NCI-H2081 treated with DMSO at 0.1 percent for 48 hours (cell line): ENCODE measurements around the gene MTHFD2.
A peak's percentile ranks its signal among the peaks of the same experiment; 100 is the strongest.
"Not testable (repeated sequence)": the region's sequence is repeated elsewhere in the genome, so short reads cannot be mapped to it uniquely, and the experiment has no call there.

Experiments
- DNase-seq: peaks from one replicate; lab custom pipeline; 2025; lab: John Stamatoyannopoulos, UW

The MTHFD2 gene

DNA sequence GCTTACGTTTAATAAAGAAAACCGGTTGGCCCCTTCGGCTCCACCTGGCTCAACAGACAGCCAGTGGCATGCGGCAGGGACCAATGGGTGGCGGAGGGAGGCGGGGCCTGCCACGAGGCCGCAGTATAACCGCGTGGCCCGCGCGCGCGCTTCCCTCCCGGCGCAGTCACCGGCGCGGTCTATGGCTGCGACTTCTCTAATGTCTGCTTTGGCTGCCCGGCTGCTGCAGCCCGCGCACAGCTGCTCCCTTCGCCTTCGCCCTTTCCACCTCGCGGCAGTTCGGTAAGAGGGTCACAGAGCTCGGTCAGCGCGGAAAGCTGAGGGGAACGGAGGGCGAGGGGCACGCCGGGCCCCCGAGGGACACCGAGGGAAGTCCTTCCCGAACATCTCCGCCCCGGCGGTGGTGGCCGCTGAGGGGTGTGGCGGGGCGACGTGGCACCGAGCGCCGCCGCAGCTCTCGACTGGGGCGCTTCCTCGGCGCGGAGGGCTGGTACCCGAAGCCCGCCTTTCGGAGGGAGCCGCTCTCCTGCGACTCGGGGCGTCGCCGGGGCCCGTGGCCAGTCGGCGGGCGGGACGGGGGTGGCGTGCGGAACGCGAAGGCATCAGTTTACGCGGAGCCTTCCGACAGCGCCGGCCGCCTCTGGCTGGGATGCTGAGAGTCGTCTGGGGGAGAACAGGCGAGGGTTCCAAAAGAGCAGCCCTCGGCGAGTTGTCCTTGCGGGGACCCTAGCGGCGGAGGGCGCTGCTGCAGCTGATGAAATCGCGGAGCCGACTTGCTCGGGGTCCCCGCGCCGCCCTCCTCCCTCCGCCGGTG is at the start of gene MTHFD2:
TSS of gene MTHFD2 (plus strand) at position 155 of the 814 bp plus-strand sequence. CDS start at position 182, 27 bp downstream.
- DNase-seq: peak; percentile 90

DNA sequence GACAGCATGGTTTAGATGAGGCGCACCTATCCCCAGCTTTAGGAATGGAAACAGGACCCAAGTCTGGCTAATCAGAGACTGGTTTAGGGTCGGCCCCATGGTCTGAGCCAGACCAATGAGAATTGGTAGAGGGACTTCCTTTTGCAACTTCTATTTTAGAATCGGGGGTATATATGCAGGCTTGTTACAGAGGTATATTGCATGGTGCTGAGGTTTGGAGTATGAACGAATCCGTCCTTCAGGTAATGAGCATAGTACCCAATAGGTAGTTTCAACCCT is 49.2 kb upstream of the MTHFD2 start:
- DNase-seq: no peak

DNA sequence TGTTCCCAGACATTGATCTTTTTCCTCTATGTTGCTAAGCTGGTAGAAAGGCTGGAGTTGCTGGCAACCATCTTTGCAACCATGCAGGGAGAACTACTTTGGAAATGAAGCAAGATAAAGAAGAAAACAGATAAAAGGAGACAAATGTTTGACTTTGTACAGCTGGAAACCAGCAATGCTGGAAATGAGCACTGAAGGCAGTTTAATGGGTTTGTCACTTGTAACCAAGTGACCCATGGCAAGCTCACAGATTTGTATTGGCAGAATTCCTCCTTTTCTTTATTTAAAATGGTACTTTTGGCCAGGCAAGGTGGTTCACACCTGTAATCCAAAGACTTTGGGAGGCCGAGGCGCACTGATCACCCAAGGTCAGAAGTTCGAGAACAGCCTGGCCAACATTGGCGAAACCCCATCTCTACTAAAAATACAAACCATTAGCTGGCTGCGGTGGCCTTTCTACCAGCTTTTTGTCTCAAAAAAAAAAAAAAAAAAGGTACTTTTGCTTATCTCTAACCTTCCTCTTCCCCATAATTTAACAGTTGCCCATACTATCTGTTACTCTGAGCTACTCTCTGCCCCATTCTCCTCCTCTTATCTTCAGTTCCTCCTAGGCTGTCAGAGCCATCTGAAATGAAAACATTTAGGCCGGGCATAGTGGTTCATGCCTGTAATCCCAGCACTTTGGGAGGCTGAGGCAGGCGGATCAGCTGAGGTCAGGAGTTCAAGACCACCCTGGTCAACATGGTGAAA is 48.7 kb upstream of the MTHFD2 start:
- DNase-seq: no peak

GRCh38 chr2:74152954-74153353 is 45.5 kb upstream of the MTHFD2 start:
- no peak for DNase-seq

DNA sequence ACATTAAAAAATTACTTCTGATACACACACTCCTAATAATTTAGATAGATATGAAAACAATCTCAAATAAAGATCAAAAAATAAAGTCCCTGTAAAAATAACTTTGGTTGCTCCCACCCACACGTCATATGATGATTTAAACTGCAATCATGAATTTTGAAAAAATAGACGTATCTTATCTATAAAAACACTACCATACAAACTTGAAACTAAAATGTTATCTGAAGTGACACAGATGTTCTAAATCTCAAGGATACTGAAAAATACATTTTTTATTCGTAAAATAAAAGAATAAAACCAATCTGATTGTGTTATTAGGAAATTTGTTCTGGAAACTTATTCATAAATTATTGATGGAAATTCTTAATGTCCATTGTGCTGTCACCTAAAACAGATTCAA is 42.6 kb upstream of the MTHFD2 start:
- DNase-seq: no peak

DNA sequence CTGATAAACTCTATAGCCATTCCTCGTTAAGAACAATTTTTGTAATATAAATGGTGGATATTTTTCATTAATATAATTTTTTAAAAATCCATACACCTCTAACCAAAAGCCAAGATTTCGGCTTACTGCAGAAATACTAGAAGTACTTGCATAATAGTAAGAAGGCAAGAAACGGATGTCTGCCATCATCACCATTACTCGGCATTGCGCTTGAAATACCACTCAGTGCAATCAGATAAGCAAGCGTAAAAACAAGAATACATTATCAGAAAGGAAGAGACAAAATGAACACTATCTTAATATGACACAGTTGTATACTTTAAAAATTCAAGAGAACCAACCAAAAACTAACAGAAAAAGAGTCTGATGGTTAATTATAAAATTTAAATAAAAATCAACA is 35.5 kb upstream of the MTHFD2 start:
- no peak for DNase-seq

GRCh38 chr2:74164761-74165160 is 33.7 kb upstream of the MTHFD2 start:
- no peak for DNase-seq

DNA sequence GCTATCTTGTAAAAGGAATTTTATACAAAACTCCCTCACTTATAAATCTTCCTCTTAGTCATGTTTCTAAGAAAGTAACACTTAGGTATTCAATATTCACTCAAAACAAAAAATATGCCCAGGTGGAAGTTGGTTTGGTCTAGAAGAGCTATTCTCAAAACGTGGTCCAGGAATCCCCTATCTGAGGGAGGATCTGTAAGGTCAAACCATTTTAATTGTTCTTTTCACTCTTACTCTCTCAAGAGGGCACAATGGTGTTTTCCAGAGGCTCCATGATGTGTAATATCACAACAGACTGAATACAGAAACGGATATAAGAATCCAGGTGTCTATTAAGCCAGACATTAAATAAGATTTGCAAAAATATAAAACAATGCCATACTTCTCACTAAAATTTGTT is 29.7 kb upstream of the MTHFD2 start:
- no peak for DNase-seq

GRCh38 chr2:74174909-74175308 is 23.5 kb upstream of the MTHFD2 start:
- DNase-seq: no peak

DNA sequence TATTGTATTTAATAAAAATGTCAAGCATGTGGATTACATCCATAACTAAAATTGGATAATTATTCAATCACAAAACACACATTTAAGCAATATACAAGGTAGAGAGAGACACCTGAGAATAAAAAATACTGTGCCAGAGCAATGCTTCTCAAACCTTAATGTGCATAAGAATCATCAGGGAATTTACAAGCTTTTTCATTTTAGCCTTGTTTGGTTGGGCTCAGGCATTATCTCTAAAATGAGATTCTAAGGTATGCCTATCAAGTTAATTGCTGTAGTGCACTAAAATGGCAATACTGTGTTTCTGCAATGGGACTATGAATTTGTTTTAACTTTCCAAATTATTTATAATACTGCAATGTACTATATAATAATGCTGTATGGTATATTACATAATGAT is 20.7 kb upstream of the MTHFD2 start:
- no peak for DNase-seq

- DNase-seq: peak; percentile 91
Observed at GRCh38 chr2:74178211-74179062, 20.0 kb upstream of the MTHFD2 start, which contains the start of gene MOB1A. TSS of gene MOB1A (minus strand) at chr2:74178879. CDS start at chr2:74178674, 205 bp downstream.

DNA sequence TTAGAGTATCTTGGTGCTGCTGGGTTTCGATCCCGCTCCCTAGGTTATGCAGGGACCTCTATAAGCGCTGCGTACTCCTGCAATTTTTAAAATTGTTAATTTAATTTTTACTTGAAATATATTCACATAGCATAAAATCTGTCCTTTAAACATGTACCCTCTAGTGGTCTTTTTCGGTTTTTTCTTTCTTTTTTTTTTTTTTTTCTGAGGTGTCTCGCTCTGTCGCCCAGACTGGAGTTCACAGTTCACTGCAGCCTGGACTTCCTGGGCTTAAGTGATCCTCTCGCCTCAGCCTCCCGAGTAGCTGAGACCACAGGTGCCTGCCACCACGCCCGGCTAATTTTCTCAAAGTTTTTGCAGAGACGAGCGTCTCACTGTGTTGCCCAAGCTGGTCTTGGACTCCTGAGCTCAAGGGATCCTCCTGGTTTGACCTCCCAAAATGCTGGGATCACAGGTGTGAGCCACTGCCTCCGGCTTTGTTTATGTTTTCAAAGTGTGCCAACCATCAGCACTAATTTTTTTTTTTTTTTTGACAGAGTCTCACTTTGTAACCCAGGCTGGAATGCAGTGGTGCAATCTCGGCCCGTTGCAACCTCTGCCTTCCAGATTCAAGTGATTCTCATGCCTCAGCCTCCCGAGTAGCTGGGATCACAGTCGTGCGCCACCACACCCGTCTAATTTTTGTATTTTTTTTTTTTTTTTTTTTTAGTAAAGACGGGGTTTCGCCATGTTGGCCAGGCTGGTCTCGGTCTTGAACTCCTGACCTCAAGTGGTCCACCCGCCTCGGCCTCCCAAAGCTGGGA is 19.2 kb upstream of the MTHFD2 start:
- DNase-seq: no peak

DNA sequence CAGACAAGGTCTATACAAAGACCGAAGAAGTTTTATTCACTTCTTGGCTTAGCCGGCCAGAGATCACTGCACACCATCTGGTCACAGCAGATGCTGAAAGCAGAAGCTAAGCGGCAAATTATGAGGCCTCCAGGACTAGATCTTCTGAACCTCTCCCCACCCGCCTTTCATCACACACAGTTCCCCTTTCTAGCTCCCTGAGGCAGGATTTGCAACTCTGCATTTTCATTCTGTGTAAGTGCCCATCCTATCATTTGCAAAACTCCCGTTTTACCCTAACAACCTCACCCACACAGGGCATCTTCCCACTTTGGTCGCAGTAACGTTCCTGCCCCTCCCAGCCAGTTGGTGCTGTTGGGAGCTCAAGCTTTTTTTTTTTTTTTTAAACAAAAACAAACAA is 16.7 kb upstream of the MTHFD2 start:
- no peak for DNase-seq

DNA sequence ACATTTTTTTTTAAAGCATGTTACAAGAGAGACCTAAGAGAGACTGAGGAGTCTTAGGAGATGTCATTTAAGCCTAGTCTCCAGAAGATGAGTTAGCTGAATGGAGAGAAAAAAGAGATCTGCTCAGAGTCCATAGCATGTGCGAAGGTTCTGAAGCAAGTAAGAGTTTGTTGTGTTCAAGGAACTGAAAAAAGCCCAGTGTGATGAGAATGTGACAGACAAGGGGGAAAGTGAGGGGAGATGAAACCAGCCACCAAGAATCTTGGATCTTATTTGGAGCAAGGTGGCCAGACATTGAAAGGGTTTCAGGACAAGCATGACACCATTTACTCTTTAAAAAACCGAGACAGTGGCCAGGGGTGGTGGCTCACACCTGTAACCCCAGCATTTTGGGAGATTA is 14.5 kb upstream of the MTHFD2 start:
- DNase-seq: no peak

- no peak for DNase-seq
Observed at GRCh38 chr2:74186038-74186437, 12.4 kb upstream of the MTHFD2 start.

GRCh38 chr2:74186706-74187105 is 11.7 kb upstream of the MTHFD2 start:
- DNase-seq: not testable (repeated sequence)

GRCh38 chr2:74188018-74188601 is 10.3 kb upstream of the MTHFD2 start:
- no peak for DNase-seq

GRCh38 chr2:74188696-74189095 is 9.7 kb upstream of the MTHFD2 start:
- DNase-seq: no peak

GRCh38 chr2:74191596-74192380 is 6.6 kb upstream of the MTHFD2 start:
- no peak for DNase-seq

DNA sequence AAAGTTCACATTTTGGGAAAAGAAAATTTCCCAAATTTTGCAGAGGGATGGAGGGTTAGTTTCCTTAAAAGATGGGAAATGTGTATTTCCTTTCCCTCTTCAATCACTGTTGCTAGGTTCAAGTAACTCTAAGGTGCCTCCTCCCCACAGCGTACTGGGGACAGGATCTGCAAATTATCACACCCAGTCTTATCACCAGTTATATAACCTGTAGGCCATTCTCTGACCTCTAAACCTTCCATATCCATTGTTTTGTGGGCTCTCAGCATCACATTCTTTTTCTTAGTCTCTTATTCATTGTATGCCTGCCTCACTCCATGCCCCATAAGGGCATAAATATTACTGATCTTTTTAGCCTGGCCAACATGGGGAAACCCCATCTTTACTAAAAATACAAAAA is 3.6 kb upstream of the MTHFD2 start:
- DNase-seq: no peak

DNA sequence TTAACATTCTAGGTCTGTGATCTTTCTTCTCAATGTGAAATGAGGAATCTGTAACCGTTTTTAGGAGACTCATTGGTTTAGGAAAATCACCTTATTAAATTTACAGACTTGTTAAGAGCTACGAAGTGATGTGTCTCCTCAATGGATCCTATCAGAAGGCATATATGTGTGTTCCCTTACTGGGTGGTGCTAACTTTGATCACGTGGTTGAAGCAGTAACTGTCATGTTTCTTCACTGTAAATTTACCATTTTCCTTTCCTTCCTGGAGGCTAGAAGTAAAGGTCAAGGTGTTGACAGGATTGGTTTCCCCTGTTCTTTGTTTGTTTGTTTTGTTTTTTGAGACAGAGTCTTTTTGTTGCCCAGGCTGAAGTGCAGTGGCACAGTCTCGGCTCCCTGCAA is 1.4 kb upstream of the MTHFD2 start:
- no peak for DNase-seq
